HepG2 (cell line): ENCODE measurements around the gene PPAT. TPM values are rescaled to one million over a fixed set of nuclear protein-coding genes. Genes with fewer than 3 reads are reported as not detected.

Experiments
- ATAC-seq: fragments of 200-7000 bp; cut with Tn5 transposase; 3 replicates; pipeline ENCODE4 v1.9.1; 2020; ENCODE audit warnings: mild to moderate bottlenecking, moderate library complexity
- BruUV-seq: library from RNA; stranded (reverse); fragments of 400-500 nt; replicated peaks from 2 replicates; lab custom pipeline; 2021; lab: Mats Ljungman, UMichigan
- CTCF ChIA-PET: fragments of 300-600 bp; formaldehyde crosslinking; extraction: SDS; loops from one replicate; lab custom pipeline; 2021; ENCODE audit warnings: low total read pairs, inconsistent platforms, low intra/inter-chr PET ratio; lab: Yijun Ruan, JAX
- POLR2A ChIA-PET: fragments of 350-600 bp; sonication (Branson Sonifier 250); formaldehyde crosslinking; loops from one replicate; lab custom pipeline; 2020; ENCODE audit warnings: antibody characterized with exemption, inconsistent platforms; lab: Yijun Ruan, JAX
- DNase-seq: peaks from one replicate; pipeline ENCODE4 v3.0.0-alpha.2; 2015; ENCODE audit warnings: low spot score
- FAIRE-seq: peaks from 3 replicates; lab custom pipeline; 2011; peaks lifted over from hg19 to GRCh38; lab: Jason Lieb, UNC
- H2AFZ ChIP-seq: one replicate; pipeline ENCODE4 v1.6.1; 2011; ENCODE audit warnings: low read length, inconsistent platforms
- H3K27ac ChIP-seq: fragments of 300-600 bp; 3 replicates; pipeline ENCODE4 v1.8.0; 2011; ENCODE audit warnings: mixed run types, mild to moderate bottlenecking, mixed read lengths, low read length, inconsistent platforms; ENCODE audit not compliant: insufficient read depth; ENCODE audit errors: extremely low read length
- H3K27me3 ChIP-seq, 2 experiments: fragments of 200-600 bp in 1 of 2; 2 replicates in 1 of 2; 3 replicates in 1 of 2; pipeline versions ENCODE4 v1.6.0 to v1.8.0; 2011; ENCODE audit warnings: low read length in 2 of 2, mild to moderate bottlenecking in 2 of 2, moderate library complexity in 2 of 2, inconsistent platforms in 1 of 2; ENCODE audit not compliant: insufficient read depth in 2 of 2, control insufficient read depth in 1 of 2
- H3K36me3 ChIP-seq, 2 experiments: fragments of 200-600 bp in 1 of 2; replicated peaks in 1 of 2; 2 replicates in 1 of 2; 3 replicates in 1 of 2; pipeline versions ENCODE4 v1.5.1 to v1.8.0; 2011; ENCODE audit warnings: low read length in 2 of 2, inconsistent platforms in 1 of 2; ENCODE audit not compliant: insufficient read depth in 2 of 2, control insufficient read depth in 1 of 2
- H3K4me1 ChIP-seq: 2 replicates; pipeline ENCODE4 v1.5.1; 2012; ENCODE audit warnings: low read length, inconsistent platforms; ENCODE audit not compliant: insufficient read depth
- H3K4me2 ChIP-seq: 2 replicates; pipeline ENCODE4 v1.6.0; 2011; ENCODE audit warnings: low read depth, low read length, inconsistent platforms
- H3K4me3 ChIP-seq, 3 experiments: fragments of 200-600 bp in 1 of 3; sonication (generic), shearing (Covaris generic) in 1 of 3; replicated peaks in 1 of 3; 2 replicates each; pipeline ENCODE4 v1.5.1; 2011 to 2016; ENCODE audit warnings: low read length in 3 of 3, inconsistent platforms in 2 of 3, low read depth in 2 of 3, mild to moderate bottlenecking in 2 of 3, control low read depth in 1 of 3, mixed read lengths in 1 of 3; ENCODE audit not compliant: insufficient read depth in 1 of 3
- H3K79me2 ChIP-seq: one replicate; pipeline ENCODE4 v1.6.1; 2011; ENCODE audit warnings: low read length, inconsistent platforms; ENCODE audit not compliant: insufficient read depth
- H3K9ac ChIP-seq: 2 replicates; pipeline ENCODE4 v1.6.0; 2011; ENCODE audit warnings: mild to moderate bottlenecking, low read depth, low read length, inconsistent platforms; ENCODE audit not compliant: insufficient read depth
- H3K9me3 ChIP-seq: 2 replicates; pipeline ENCODE4 v1.5.1; 2012; ENCODE audit warnings: mild to moderate bottlenecking, low read length
- H4K20me1 ChIP-seq: 2 replicates; pipeline ENCODE4 v1.6.0; 2011; ENCODE audit warnings: inconsistent platforms, mild to moderate bottlenecking, low read length, moderate library complexity; ENCODE audit not compliant: insufficient read depth
- FOXK2 ChIP-seq: fragments of 450-650 bp; IDR thresholded peaks from 2 replicates; pipeline ENCODE4 v1.6.1; 2016
- JUN ChIP-seq: sonication (generic); formaldehyde crosslinking; IDR thresholded peaks from 2 replicates; pipeline ENCODE4 v1.4.0; 2020; ENCODE audit warnings: mild to moderate bottlenecking, missing genetic modification reagents
- MTF1 ChIP-seq: sonication (generic); formaldehyde crosslinking; IDR thresholded peaks from 2 replicates; pipeline ENCODE4 v1.5.0; 2020; ENCODE audit warnings: missing genetic modification reagents
- PHF21A ChIP-seq: sonication (generic); formaldehyde crosslinking; IDR thresholded peaks from 2 replicates; pipeline ENCODE4 v1.5.0; 2020; ENCODE audit warnings: mild to moderate bottlenecking, missing genetic modification reagents
- PITX1 ChIP-seq: sonication (generic); formaldehyde crosslinking; IDR thresholded peaks from 2 replicates; pipeline ENCODE4 v1.5.1; 2020; ENCODE audit warnings: mild to moderate bottlenecking, missing genetic modification reagents
- PPARG ChIP-seq: conservative IDR thresholded peaks from 2 replicates; pipeline ENCODE4 v1.6.1; 2016; ENCODE audit warnings: missing biosample characterization, missing genetic modification reagents
- TEAD3 ChIP-seq: optimal IDR thresholded peaks from 2 replicates; pipeline ENCODE3; 2016; ENCODE audit warnings: borderline replicate concordance
- ZNF343 ChIP-seq: sonication (generic); formaldehyde crosslinking; IDR thresholded peaks from 2 replicates; pipeline ENCODE4 v1.4.0; 2020; ENCODE audit warnings: mild to moderate bottlenecking, missing genetic modification reagents
- WGBS: methylation state at CpG from one replicate; pipeline ENCODE4 v1.1.6; 2017; ENCODE audit warnings: low lambda C conversion rate; 5-methylcytosine and 5-hydroxymethylcytosine counted together
- in situ Hi-C: cut with HindIII; loops from 2 replicates; pipeline ENCODE4 v1.10.0; 2017; ENCODE audit warnings: low pct_unique_long_range_greater_than_20kb; ENCODE audit not compliant: extremely low pct_ligation_motif_present
- intact Hi-C: fragments of 100-400 bp; cut with micrococcal nuclease; formaldehyde crosslinking; loops from one replicate; pipeline ENCODE4 v1.10.0; 2022; ENCODE audit not compliant: unreplicated experiment
- polyA plus RNA-seq, 8 experiments: library from polyadenylated mRNA; depleted of rRNA in 3 of 8; stranded (reverse) in 7 of 8; unstranded in 1 of 8; fragments of >200 nt; fragmentation: Illumina TruSeq in 4 of 8; extraction: Trizol in 4 of 8; gene quantifications; 2 replicates each; pipeline versions ENCODE4 v1.2.1 to v1.2.3, GENCODE V29; 2011 to 2016; ENCODE audit warnings: low read depth in 4 of 8, missing spikeins in 1 of 8, mixed read lengths in 1 of 8; ENCODE audit not compliant: insufficient read depth in 1 of 8
- total RNA-seq, 5 experiments: library from RNA; depleted of rRNA; stranded (reverse); fragments of >200 nt; fragmentation: Illumina TruSeq; extraction: Trizol; gene quantifications; 2 replicates each; pipeline ENCODE4 v1.2.3, GENCODE V29; 2016; ENCODE audit warnings: low read depth in 1 of 5
- TF ChIP-seq, protein P1 (sequence below), 2 experiments: sonication (generic) in 1 of 2; formaldehyde crosslinking in 1 of 2; IDR thresholded peaks; 2 replicates each; pipeline versions ENCODE4 v1.4.0 to v1.6.1; 2018 to 2020; ENCODE audit warnings: missing genetic modification reagents in 2 of 2, borderline replicate concordance in 1 of 2, low read depth in 1 of 2, mild to moderate bottlenecking in 1 of 2, missing biosample characterization in 1 of 2
- TF ChIP-seq, protein P2 (sequence below): sonication (generic); formaldehyde crosslinking; IDR thresholded peaks from 2 replicates; pipeline ENCODE4 v1.4.0; 2020; ENCODE audit warnings: mild to moderate bottlenecking, missing genetic modification reagents

Gene PPAT
- total and polyA plus RNA-seq, 2 of the 13 experiments (the other 11 are each of a cell fraction or from before 2014, with no cell fraction given): 16.9 to 62.6 TPM

DNA sequence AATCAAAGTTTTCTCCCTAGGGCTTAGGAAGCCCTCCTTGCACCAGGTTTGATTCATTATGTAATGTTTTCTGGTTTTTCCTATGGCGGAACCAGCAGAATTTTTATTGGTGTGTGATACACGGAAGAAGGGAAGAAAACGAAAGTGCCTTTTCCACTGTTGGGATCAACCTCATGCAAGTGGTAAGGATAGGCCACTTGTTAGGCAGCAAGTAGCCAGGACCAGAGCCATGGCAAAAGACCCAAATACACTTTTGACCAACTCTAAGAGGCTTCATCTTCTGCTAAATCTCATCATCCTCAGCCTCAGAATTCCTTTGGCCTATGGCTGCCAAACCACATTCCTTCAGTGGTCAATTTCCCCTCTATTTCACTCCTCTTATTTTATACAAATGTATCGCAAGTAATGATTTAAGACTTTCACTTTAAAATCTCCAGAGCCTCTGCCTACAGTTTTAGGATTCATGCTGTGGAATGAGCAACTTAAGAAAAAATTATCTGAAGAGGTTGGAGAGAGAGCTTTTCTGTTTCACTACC, 21.2 kb downstream of the PPAT start:
- intact Hi-C loops (no loop called here), in situ Hi-C loops (no loop called here)
- peaks cover 29% of the 10 kb centered on the region for H3K4me1 ChIP-seq
- H3K4me3 ChIP-seq: no peak overlapping the region
- H3K9me3 ChIP-seq: no peaks in the 10 kb centered on the region
- POLR2A ChIA-PET: no interaction called here
- no peaks in the 10 kb centered on the region for H3K27me3 ChIP-seq
- FAIRE-seq (no peak), ATAC-seq (no peak), DNase-seq (no peak)
- H3K9ac ChIP-seq: no peak overlapping the region
- 99% methylated on average over 4 of the region's 4 CpGs for WGBS
- H3K27ac ChIP-seq: no peak overlapping the region
- H3K36me3 ChIP-seq: peaks cover 0 to 3% of the 10 kb centered on the region in 2 experiments; a peak in 2 of 5 replicates
- TSS peak; percentile 22 for BruUV-seq
- H3K4me2 ChIP-seq: no peak overlapping the region
- no peak overlapping the region for H2AFZ ChIP-seq
- CTCF ChIA-PET: no interaction called here
- no peaks in the 10 kb centered on the region for H4K20me1 ChIP-seq
- peaks cover 96% of the 10 kb centered on the region for H3K79me2 ChIP-seq
- TF ChIP-seq MTF1 (CRISPR knock-in tag) (no peak), PPARG (CRISPR knock-in tag) (no peak), PHF21A (CRISPR knock-in tag) (no peak), PITX1 (CRISPR knock-in tag) (no peak), TEAD3 (no peak), JUN (no peak), FOXK2 (no peak), ZNF343 (CRISPR knock-in tag) (no peak)
- TF ChIP-seq, protein P1, sequence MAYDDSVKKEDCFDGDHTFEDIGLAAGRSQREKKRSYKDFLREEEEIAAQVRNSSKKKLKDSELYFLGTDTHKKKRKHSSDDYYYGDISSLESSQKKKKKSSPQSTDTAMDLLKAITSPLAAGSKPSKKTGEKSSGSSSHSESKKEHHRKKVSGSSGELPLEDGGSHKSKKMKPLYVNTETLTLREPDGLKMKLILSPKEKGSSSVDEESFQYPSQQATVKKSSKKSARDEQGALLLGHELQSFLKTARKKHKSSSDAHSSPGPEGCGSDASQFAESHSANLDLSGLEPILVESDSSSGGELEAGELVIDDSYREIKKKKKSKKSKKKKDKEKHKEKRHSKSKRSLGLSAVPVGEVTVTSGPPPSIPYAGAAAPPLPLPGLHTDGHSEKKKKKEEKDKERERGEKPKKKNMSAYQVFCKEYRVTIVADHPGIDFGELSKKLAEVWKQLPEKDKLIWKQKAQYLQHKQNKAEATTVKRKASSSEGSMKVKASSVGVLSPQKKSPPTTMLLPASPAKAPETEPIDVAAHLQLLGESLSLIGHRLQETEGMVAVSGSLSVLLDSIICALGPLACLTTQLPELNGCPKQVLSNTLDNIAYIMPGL (CRISPR knock-in tag; IDR thresholded peaks at IDR 0.05; ENCODE audit: borderline replicate concordance in 1 of 2, low read depth in 1 of 2): no peak
- TF ChIP-seq, protein P2, sequence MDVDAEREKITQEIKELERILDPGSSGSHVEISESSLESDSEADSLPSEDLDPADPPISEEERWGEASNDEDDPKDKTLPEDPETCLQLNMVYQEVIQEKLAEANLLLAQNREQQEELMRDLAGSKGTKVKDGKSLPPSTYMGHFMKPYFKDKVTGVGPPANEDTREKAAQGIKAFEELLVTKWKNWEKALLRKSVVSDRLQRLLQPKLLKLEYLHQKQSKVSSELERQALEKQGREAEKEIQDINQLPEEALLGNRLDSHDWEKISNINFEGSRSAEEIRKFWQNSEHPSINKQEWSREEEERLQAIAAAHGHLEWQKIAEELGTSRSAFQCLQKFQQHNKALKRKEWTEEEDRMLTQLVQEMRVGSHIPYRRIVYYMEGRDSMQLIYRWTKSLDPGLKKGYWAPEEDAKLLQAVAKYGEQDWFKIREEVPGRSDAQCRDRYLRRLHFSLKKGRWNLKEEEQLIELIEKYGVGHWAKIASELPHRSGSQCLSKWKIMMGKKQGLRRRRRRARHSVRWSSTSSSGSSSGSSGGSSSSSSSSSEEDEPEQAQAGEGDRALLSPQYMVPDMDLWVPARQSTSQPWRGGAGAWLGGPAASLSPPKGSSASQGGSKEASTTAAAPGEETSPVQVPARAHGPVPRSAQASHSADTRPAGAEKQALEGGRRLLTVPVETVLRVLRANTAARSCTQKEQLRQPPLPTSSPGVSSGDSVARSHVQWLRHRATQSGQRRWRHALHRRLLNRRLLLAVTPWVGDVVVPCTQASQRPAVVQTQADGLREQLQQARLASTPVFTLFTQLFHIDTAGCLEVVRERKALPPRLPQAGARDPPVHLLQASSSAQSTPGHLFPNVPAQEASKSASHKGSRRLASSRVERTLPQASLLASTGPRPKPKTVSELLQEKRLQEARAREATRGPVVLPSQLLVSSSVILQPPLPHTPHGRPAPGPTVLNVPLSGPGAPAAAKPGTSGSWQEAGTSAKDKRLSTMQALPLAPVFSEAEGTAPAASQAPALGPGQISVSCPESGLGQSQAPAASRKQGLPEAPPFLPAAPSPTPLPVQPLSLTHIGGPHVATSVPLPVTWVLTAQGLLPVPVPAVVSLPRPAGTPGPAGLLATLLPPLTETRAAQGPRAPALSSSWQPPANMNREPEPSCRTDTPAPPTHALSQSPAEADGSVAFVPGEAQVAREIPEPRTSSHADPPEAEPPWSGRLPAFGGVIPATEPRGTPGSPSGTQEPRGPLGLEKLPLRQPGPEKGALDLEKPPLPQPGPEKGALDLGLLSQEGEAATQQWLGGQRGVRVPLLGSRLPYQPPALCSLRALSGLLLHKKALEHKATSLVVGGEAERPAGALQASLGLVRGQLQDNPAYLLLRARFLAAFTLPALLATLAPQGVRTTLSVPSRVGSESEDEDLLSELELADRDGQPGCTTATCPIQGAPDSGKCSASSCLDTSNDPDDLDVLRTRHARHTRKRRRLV (CRISPR knock-in tag): no peak
